ENCODE results near the gene SPAG17. TPM values are rescaled to one million over a fixed set of nuclear protein-coding genes. Genes with fewer than 3 reads are reported as not detected.

Gene SPAG17
- polyA plus RNA-seq, 1 of the 3 experiments (the other 2 are of a cell fraction): not detected

GRCh38 chr1:118090130-118090529 is 94.9 kb downstream of the SPAG17 start:
- TF ChIP-seq EZH2phosphoT487 (IDR thresholded peaks at IDR 0.05; ENCODE audit: borderline replicate concordance, low read depth): no peak
- no peak overlapping the region for H3K9ac ChIP-seq
- H3K79me2 ChIP-seq (ENCODE audit: insufficient read depth): no peaks in the 10 kb centered on the region
- no peak overlapping the region for H2AFZ ChIP-seq (ENCODE audit: low read depth)
- no peak overlapping the region for H3K27ac ChIP-seq (ENCODE audit: low read depth in 2 of 2, low read length in 1 of 2)
- H3K9me3 ChIP-seq: no peaks in the 10 kb centered on the region
- no peak overlapping the region for H3K4me2 ChIP-seq
- no peaks in the 10 kb centered on the region for H3F3A ChIP-seq (replicated peaks; ENCODE audit: insufficient read depth)
- no peak for DNase-seq
- ChIA-PET POLR2A (no interaction called here), CTCF (no interaction called here)
- no peaks in the 10 kb centered on the region for H3K4me1 ChIP-seq (ENCODE audit: control insufficient read depth in 1 of 2, insufficient read depth in 2 of 2, low read depth in 1 of 2, low read length in 1 of 2)
- no peaks in the 10 kb centered on the region for H3K9me2 ChIP-seq
- WGBS (ENCODE audit: low lambda C conversion rate): 0% methylated on average over 2 of the region's 2 CpGs
- peaks cover 13% of the 10 kb centered on the region; the same call in 1 of the 2 replicates for H3K27me3 ChIP-seq (ENCODE audit: insufficient read depth)
- H4K20me1 ChIP-seq (ENCODE audit: insufficient read depth): no peaks in the 10 kb centered on the region
- H3K4me3 ChIP-seq (ENCODE audit: low read depth in 2 of 2, low read length in 1 of 2): no peak overlapping the region
- no peaks in the 10 kb centered on the region for H3K36me3 ChIP-seq (replicated peaks in 1 of 2; ENCODE audit: control insufficient read depth in 1 of 2, insufficient read depth in 2 of 2, low read length in 1 of 2)

GRCh38 chr1:118085365-118085764 is 99.7 kb downstream of the SPAG17 start:
- Histone ChIP-seq H3K36me3 (replicated peaks in 1 of 2; ENCODE audit: control insufficient read depth in 1 of 2, insufficient read depth in 2 of 2, low read length in 1 of 2) (no peaks in the 10 kb centered on the region), H3K27ac (ENCODE audit: low read depth in 2 of 2, low read length in 1 of 2) (no peak overlapping the region), H2AFZ (ENCODE audit: low read depth) (no peak overlapping the region), H3K9ac (no peak overlapping the region), H3F3A (replicated peaks; ENCODE audit: insufficient read depth) (no peaks in the 10 kb centered on the region), H3K4me3 (ENCODE audit: low read depth in 2 of 2, low read length in 1 of 2) (no peak overlapping the region), H3K4me2 (no peak overlapping the region), H3K4me1 (ENCODE audit: control insufficient read depth in 1 of 2, insufficient read depth in 2 of 2, low read depth in 1 of 2, low read length in 1 of 2) (no peaks in the 10 kb centered on the region), H3K9me2 (no peaks in the 10 kb centered on the region), H3K9me3 (no peaks in the 10 kb centered on the region), H4K20me1 (ENCODE audit: insufficient read depth) (no peaks in the 10 kb centered on the region), H3K27me3 (ENCODE audit: insufficient read depth) (peaks cover 5% of the 10 kb centered on the region; the same call in 1 of the 2 replicates), H3K79me2 (ENCODE audit: insufficient read depth) (no peaks in the 10 kb centered on the region)
- ChIA-PET CTCF (interaction anchor here (1.2 kb wide), 1 partner anchor 8 kb away, joined by 3 read pairs; no protein-coding TSS in a partner anchor), POLR2A (no interaction called here)
- TF ChIP-seq REST (IDR thresholded peaks at IDR 0.05; ENCODE audit: low read depth, low read length) (no peak), TAF1 (IDR thresholded peaks at IDR 0.05; ENCODE audit: borderline replicate concordance, low read depth, low read length) (no peak), NRF1 (IDR thresholded peaks at IDR 0.05; ENCODE audit: low read depth, low read length) (no peak), ELF1 (IDR thresholded peaks at IDR 0.05) (no peak), TEAD4 (IDR thresholded peaks at IDR 0.05; ENCODE audit: borderline replicate concordance, insufficient read depth) (no peak), POLR2AphosphoS5 (IDR thresholded peaks at IDR 0.05; ENCODE audit: low read depth, low read length) (no peak), EZH2phosphoT487 (IDR thresholded peaks at IDR 0.05; ENCODE audit: borderline replicate concordance, low read depth) (no peak), FOSL2 (IDR thresholded peaks at IDR 0.05; ENCODE audit: borderline replicate concordance, low read depth) (no peak), RXRA (IDR thresholded peaks at IDR 0.05; ENCODE audit: borderline replicate concordance, low read depth) (no peak), GABPA (IDR thresholded peaks at IDR 0.05; ENCODE audit: low read depth) (no peak), YY1 (IDR thresholded peaks at IDR 0.05; ENCODE audit: low read depth) (no peak), GATA2 (CRISPR knock-in tag; IDR thresholded peaks at IDR 0.05) (no peak), CTCF (IDR thresholded peaks at IDR 0.05) (no peak), FOXJ3 (CRISPR knock-in tag; IDR thresholded peaks at IDR 0.05) (no peak), FOXM1 (IDR thresholded peaks at IDR 0.05; ENCODE audit: low read depth) (no peak), IRF3 (IDR thresholded peaks at IDR 0.05; ENCODE audit: low read depth, low read length) (no peak), USF2 (IDR thresholded peaks at IDR 0.05; ENCODE audit: borderline replicate concordance, low read depth, low read length) (no peak), RAD21 (IDR thresholded peaks at IDR 0.05; ENCODE audit: low read length) (no peak), TCF12 (IDR thresholded peaks at IDR 0.05) (no peak), PBX3 (IDR thresholded peaks at IDR 0.05) (no peak)
- DNase-seq: no peak
- 51% methylated on average over 12 of the region's 12 CpGs for WGBS (ENCODE audit: low lambda C conversion rate)
